Ammon's horn (tissue), 1 donor: ENCODE results near the gene PRAMEF25.
"Not testable (repeated sequence)": the region's sequence is repeated elsewhere in the genome, so short reads cannot be mapped to it uniquely, and the experiment has no call there.

Experiments used
- DNase-seq: peaks from one replicate; pipeline ENCODE4 v3.0.0-alpha.2; 2016; ENCODE audit warnings: low spot score

PRAMEF25 gene

DNA sequence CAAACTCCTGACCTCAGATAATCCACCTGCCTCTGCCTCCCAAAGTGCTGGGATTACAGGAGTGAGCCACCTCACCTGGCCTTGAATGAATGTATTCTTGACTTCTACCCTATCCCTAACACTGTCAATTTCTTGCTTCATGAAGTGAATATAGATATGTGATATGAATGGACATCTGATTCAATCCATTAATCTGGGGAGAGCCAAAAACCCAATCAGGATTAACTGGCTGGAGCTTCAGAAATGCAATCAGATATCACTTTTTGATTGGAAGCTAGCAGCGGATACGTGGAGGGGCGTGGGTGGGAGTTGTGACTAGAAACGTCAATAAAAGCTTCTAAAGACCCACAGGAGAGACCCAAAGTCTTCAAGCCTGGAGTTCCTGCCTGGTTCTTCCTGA is at the start of gene PRAMEF25:
Gene PRAMEF25, plus strand, starts transcription at position 301 of the 400 bp plus-strand sequence. CDS start 2,920 bp downstream, outside the sequence.
- DNase-seq = not testable (repeated sequence)

DNA sequence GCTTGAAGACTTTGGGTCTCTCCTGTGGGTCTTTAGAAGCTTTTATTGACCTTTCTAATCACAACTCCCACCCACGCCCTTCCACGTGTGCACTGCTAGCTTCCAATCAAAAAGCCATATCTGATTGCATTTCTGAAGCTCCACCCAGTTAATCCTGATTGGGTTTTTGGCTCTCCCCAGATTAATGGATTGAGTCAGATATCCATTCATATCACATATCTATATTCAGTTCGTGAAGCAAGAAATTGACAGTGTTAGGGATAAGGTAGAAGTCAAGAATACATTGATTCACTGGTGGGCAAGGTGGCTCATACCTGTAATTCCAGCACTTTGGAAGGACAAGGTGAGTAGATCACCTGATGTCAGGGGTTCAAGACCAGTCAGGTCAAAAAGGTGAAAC is 14.1 kb upstream of the PRAMEF25 start, which contains the start of gene PRAMEF27:
Gene PRAMEF27, minus strand, starts transcription at position 101 of the 400 bp plus-strand sequence. CDS start 2,916 bp downstream, outside the sequence.
- DNase-seq = not testable (repeated sequence)

DNA sequence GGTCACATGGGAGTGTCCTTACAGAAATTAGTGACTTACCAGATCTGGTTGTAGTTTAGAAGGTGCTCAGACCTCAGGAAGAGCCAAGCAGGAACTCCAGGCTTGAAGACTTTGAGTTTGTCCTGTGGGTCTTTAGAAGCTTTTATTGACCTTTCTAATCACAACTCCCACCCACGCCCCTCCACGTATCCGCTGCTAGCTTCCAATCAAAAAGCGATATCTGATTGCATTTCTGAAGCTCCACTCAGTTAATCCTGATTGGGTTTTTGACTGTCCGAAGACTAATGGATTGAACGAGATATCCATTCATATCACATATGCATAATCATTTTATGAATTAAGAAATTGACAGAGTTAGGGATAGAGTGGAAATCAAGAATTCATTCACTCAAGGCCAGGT is 46.2 kb downstream of the PRAMEF25 start, which contains the start of gene HNRNPCL2:
Gene HNRNPCL2, minus strand, starts transcription at position 101 of the 400 bp plus-strand sequence. CDS start 454 bp downstream, outside the sequence.
- DNase-seq = not testable (repeated sequence)
